GM10266 (cell line): ENCODE results near the gene TSPAN12.
"Not testable (repeated sequence)": the region's sequence is repeated elsewhere in the genome, so short reads cannot be mapped to it uniquely, and the experiment has no call there.

ENCODE experiments used
- DNase-seq: peaks from one replicate; pipeline ENCODE4 v3.0.0; 2012; ENCODE audit errors: extremely low spot score
- CTCF ChIP-seq: IDR thresholded peaks from 2 replicates; pipeline ENCODE4 v1.5.1; 2012; ENCODE audit warnings: mild to moderate bottlenecking, low read depth; ENCODE audit not compliant: control insufficient read depth, insufficient read depth; ENCODE audit errors: missing control alignments

Gene TSPAN12

GRCh38 chr7:120793213-120793936, 64.6 kb downstream of the TSPAN12 start:
- no peak for TF ChIP-seq CTCF
- DNase-seq, result no peak

GRCh38 chr7:120792861-120793130, 65.1 kb downstream of the TSPAN12 start:
- no peak for TF ChIP-seq CTCF
- DNase-seq, result no peak

- peak; percentile 47 for DNase-seq
- peak; percentile 94 for TF ChIP-seq CTCF
Observed at GRCh38 chr7:120792091-120792860, 65.7 kb downstream of the TSPAN12 start.

- no peak for TF ChIP-seq CTCF
- no peak for DNase-seq
Observed at GRCh38 chr7:120785095-120785494, 72.8 kb downstream of the TSPAN12 start.

- no peak for DNase-seq
- TF ChIP-seq CTCF, result no peak
Observed at GRCh38 chr7:120783721-120784120, 74.2 kb downstream of the TSPAN12 start.

GRCh38 chr7:120783273-120783672, 74.7 kb downstream of the TSPAN12 start:
- TF ChIP-seq CTCF, result no peak
- DNase-seq, result no peak

- DNase-seq, result not testable (repeated sequence)
Observed at GRCh38 chr7:120781924-120782323, 76.0 kb downstream of the TSPAN12 start.
